HG02970 (cell line): Measurements from ENCODE around the gene CCDC82.
"Not testable (repeated sequence)": the region's sequence is repeated elsewhere in the genome, so short reads cannot be mapped to it uniquely, and the experiment has no call there.

Experiments
- ATAC-seq: cut with Tn5 transposase; IDR thresholded peaks from one replicate; pipeline ENCODE4 v1.9.1; 2021; ENCODE audit warnings: mild to moderate bottlenecking, moderate library complexity, moderate number of reproducible peaks; ENCODE audit not compliant: unreplicated experiment, low FRiP score

CCDC82 gene

DNA sequence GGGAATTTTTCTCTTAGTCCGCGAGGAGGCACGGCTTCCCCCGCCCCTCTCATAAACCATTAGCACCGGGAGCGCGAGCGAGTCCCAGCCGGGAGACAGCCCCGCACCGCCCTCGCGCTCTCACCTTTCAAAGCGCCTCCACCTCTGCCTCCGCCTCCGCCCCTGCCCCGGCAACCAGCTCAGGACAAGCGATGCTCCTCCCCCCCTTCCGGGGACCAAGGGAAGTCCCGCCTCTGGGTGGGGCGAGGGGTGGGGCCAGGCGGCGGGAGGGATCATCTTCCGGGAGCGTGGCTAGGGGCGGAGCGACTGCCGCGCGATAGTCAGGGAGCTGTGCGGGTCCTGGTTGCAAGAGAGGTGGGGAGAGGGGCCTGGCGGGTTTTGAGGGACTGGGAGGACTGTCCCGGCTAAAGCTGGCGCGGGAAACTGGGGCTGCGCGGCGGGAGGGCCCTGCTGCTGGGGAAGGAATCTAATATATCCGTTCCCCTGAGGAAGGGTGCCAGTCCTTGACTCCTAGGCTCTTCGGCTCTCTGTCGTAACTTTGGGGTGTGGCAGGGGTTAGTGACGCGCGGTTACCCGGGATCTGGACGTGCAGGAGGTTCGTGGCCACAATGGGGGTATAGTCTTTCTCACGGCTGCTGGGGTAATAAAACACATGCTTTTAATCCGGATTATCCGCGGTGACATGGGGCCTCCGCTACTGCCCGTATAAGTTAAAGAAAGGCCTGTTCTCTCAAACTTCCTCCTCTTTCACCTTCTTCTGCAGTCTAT is at the start of gene CCDC82, which contains the start of gene JRKL:
Gene CCDC82 (minus strand): TSS at position 193 of the 768 bp plus-strand sequence. CDS start 5,165 bp downstream, outside the sequence.
Gene JRKL (plus strand): TSS at position 294 of the 768 bp plus-strand sequence. CDS start 637 bp downstream, outside the sequence.
- ATAC-seq: peak; percentile 97

DNA sequence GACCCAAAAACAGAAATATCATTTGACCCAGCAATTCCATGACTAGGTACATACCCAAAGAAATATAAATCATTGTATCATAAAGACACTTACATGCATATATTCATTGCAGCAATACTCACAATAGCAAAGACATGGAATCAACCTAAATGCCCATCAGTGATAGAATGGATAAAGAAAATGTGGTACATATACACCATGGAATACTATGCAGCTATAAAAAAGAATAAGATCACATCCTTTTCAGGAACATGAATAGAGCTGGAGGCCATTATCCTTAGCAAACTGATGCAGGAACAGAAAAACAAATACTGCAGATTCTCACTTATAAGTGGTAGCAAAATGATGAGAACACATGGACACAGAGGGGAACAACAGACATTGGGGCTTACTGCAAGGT is 42.9 kb upstream of the CCDC82 start:
- ATAC-seq: not testable (repeated sequence)

DNA sequence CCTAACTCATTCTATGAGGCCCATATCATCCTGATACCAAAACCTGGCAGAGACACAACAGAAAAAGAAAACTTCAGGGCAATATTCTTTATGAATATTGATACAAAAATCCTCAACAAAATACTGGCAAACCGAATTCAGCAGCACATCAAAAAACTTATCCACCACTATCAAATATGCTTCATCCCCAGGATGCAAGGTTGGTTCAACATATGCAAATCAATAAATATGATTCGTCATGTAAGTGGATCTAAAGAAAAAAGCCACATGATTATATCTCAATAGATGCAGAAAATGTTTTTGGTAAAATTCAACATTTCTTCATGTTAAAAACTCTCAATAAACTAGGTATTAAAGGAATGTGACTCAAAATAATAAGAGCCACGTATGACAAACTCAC is 41.0 kb upstream of the CCDC82 start:
- no peak for ATAC-seq

DNA sequence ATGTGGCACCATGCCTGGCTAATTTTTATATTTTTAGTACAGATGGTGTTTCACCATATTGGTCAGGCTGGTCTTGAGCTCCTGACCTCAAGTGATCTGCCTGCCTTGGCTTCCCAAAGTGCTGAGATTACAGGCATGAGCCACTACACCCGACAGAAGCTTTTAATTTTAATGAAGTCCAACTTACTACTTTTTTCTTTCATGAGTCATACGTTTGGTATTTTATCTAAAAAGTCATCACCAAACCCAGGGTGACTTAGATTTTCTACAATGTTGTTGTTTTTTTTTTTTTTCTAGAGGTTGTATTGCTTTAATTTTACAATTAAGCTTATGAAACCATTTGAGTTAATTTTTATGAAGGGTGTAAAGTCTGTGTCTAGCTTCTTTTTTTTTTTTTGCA is 35.0 kb upstream of the CCDC82 start:
- no peak for ATAC-seq

DNA sequence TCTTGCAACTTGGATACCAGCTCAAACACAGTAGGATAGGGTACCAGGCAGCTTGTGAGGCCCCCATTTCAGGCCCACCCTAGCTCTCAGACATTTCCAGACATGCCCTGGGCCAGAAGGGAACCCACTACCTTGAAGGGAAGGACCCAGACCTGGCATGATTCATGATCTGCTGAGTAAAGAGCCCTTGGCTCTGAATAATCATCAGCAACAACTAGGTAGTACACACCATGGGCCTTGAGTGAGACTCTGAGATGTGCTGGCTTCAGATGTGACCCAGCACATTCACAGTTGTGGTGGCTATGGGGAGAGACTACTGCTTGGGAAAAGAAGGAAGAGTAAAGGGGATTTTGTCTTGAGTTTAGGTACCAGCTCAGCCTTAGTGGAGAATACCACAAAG is 23.7 kb upstream of the CCDC82 start:
- ATAC-seq: no peak

GRCh38 chr11:96412761-96413381 is 23.2 kb upstream of the CCDC82 start:
- ATAC-seq: no peak

GRCh38 chr11:96411412-96411811 is 21.7 kb upstream of the CCDC82 start:
- ATAC-seq: not testable (repeated sequence)

- no peak for ATAC-seq
These were observed 11.0 kb upstream of the CCDC82 start for GRCh38 chr11:96400697-96401096.

GRCh38 chr11:96397863-96398262 is 8.2 kb upstream of the CCDC82 start:
- no peak for ATAC-seq

GRCh38 chr11:96396637-96397036 is 6.9 kb upstream of the CCDC82 start:
- no peak for ATAC-seq

DNA sequence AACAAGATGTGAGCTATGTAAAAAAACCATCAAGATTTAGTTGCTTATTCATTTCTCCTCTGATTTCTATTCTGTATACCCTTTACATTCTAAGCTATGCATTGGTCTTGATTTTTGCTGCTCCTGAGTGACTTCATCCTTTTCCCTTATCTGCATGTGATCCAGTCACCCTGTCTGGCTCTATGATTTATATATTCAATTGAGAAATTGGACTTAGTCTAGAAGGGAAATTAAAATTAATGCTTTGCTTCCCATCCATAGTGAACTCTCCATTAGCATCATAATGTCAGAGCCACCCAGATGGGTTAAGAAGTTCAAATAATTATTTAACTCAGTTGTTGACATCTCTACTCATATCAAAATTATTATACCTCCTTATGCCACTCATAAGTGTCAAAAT is 5.1 kb upstream of the CCDC82 start:
- no peak for ATAC-seq

DNA sequence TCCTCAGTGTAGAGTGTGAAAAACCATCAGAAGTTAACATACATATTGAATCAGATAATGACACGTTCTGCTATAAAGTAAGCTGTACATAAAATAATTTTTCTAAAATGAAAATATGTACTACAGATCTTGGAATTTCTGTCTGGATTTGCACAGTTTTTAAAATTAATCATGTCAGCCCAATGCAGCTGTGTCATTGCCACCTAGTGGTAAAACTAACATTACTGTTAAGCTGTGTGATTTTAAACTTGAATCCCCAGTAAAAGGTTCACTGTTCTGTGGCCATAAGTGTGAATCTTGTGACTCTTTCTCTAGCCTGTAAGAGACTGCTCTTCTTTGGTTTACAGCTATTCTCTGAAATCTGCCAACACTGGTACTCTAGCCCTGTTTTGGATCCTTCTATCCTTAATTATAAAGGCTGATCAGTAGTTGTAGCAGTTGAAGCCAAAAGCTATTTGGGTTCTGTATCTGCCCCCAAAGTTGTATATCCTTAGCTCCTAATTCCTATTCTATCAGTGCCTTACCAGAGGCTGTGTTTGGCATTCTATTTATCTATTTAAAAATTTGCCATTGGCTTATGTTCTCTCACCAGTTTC is 4.1 kb upstream of the CCDC82 start:
- no peak for ATAC-seq

GRCh38 chr11:96391698-96392307 is 2.1 kb upstream of the CCDC82 start:
- no peak for ATAC-seq

DNA sequence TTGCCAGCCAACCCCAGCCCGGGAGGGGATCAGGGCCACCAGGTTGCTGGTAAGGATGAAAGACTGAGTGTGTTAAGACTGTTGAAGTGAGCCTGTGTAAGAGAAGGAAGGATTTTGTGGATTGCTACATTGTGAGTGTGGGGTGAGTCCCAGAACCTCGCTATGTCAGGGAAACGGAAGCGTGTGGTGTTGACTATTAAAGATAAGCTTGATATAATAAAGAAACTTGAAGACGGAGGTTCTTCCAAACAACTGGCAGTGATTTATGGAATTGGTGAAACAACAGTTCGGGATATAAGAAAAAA is 728 bp upstream of the CCDC82 start:
- ATAC-seq: no peak

DNA sequence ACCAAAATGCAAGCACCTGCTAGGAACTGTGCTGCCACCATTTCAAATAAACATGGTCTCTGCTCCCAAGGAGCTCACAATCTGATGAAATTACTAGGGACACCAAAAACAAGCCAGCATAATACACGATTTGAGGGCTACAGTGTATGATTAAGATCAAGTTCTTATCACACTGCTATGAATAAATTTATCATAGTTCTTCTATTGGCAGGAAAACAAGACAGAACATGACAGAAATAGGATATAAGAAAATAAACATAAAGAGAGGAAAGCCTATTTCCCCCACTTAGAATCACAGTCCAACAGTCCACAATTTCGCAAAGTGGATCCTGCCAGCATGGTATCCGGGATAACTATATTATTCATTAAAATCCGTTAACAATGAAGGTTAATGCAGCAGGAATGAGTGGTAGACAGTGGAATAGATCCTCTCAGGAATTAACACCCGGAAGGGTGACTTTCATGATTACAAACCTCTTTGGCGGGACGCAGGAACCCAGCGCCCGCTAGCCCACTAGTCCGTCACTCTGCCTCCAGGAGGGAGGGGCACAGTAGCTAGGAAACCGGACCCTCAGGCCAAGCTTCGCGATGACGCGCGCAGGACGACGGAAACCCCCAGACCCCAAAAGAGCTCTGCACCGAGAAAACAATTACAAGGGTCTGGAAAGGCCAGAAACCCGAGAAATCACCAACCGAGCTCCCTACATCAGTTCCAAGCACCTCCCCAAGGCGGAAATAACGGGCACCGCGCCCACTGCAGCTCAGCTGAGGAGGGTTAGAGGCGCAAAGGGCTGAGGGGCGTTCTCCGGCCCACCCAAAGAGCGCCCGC is 607 bp downstream of the CCDC82 start:
- ATAC-seq: peak; percentile 50

GRCh38 chr11:96385187-96385586 is 4.5 kb downstream of the CCDC82 start:
- no peak for ATAC-seq

DNA sequence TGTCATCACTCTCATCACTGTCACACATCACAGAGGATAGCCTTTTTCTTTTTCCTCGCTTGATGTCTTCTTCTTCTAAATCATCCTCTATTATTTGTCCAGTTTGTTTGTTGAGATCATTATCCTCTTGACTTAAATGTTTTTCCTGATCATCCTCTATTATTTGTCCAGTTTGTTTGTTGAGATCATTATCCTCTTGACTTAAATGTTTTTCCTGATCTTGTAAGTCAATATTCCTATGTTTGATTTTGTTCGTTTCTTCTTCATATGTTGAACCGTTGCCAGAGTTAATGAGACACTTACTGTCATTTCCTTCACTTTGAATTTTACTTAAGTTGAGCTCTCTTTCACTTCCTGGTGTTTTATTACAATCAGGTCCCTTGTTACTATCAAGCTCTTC is 5.6 kb downstream of the CCDC82 start:
- ATAC-seq: no peak

DNA sequence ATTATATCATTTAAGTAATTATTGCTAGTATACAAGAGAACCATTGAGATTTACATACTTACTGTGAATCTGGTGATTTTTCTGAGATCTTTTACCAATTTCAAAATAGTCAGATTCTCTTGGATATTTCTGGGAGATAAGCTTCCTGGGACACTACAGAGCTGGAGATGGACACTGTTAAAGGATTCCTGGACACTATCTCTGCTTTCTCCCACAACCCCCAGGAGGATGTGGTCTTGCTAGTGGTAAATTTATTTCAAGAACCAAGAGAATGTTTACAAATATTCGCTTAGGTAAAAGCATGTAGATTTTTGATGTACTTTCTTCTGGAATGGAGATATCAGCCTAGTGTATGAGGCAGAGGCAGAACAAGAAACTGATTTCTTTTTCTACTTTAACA is 12.9 kb downstream of the CCDC82 start:
- no peak for ATAC-seq

DNA sequence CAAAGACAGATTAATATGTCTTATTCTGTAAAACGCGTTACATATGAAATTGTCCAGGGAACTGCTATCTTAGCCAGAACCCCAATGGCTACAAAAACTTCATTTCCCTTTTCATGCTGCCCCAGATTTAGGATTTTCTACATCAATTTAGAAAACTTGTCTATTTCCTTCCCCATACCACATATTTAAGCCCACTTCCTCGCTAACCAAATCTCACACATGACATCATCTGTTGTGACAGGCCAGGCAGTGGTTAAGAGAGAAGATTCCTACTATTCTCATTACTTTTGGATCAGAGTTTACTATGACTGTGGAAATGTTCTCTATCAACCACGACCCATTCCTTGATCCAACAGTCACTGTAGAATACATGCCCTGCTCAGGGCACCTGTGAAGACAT is 15.9 kb downstream of the CCDC82 start:
- ATAC-seq: no peak

DNA sequence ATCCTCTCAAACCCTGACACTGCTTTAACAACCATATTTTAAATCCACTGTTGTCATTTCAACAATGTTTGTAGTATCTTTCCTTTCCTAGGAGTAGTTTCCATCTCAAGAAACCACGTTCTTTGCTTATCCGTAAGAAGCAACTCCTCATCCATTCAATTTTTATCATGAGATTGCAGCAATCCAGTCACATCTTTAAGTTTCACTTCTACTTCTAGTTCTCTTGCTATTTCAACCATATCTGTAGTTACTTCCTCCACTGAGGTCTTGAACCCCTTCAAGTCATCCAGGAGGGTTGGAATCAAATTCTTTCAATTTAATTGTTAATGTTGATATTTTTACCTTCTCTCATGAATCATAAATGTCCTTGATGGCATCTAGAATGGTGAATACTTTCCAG is 22.4 kb downstream of the CCDC82 start:
- ATAC-seq: no peak

DNA sequence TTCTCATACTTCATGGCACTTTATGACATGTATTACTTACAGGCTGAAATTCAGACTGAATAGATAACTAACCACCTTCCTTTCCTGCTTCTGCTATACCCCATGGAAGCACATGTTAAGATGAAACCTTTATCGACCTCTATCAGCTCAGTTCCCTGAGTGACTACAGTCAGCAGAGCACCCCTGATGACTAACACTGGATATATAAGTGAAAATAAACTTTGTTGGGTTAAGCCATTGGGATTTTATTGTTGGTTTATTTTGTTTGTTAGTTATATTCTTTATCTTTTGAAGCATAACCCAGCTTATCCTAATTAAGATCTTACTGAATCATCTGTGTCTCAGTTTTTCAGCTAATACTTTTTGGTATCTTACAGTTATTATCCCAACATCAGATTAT is 23.7 kb downstream of the CCDC82 start:
- ATAC-seq: no peak
